HL-60/S4 (cell line): Measurements from ENCODE around the gene FAM13A.

ENCODE experiments used
- in situ Hi-C: fragments of 300-500 bp; cut with MboI; formaldehyde crosslinking; loops from 2 replicates; pipeline ENCODE4 v1.14.3; 2022; ENCODE audit warnings: low sequenced_read_pairs

Gene FAM13A

DNA sequence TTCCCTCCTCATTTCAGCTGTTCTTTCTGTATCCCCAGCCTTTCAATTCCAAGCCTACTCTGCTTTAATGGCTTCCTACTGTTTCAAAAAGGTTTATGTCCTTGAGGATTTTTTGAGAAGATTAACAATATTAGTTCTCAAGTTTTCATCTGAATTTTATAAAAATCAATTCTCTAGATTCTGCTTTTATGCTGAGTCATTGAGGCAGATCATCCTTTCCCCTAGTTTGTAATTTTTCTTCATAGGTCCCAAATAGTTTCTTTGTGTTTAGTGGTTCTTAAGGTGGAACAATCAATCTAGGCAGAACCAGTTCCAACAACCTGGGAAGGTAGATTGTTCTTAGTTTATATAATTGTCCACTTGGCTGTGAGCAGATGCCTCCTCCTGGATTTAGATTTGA lies 259.3 kb downstream of the FAM13A start:
- in situ Hi-C loops: no loop called here

DNA sequence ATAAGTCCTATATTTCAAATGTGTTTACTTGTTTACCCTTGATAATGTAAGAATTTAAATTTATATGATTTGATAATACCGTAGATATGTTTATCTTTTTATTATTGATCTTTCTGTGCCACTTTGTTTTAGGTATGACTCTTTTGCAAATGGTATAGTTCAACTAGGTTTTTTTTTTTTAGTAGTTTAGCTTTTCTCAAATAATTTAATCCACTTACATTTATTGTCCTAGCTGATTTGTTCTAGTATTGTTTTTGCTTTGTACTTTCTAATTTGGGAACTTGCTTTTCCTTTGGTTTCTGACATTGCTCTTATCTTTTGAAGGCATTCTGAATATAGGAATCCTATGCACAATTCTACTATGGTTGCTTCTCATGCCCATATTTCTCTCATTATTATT lies 260.4 kb downstream of the FAM13A start:
- in situ Hi-C loops: no loop called here

DNA sequence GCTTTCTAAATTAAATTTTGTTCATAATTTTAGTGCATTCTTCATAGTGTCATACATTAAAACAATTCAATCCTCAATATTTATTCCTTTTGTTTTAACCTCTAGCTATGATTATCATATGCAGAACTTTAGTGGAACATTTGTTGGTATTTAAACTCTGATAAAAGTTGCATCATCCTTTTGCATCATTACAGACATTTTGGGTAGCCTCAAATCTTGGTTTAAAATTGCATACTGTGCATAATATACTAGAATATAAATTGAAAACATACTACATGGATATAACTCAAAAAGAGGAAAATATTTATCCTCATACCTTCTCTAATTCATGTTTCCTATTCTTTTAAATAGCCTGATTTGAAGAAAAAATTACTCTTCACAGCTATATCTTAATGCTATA lies 262.0 kb downstream of the FAM13A start:
- in situ Hi-C loops: no loop called here

DNA sequence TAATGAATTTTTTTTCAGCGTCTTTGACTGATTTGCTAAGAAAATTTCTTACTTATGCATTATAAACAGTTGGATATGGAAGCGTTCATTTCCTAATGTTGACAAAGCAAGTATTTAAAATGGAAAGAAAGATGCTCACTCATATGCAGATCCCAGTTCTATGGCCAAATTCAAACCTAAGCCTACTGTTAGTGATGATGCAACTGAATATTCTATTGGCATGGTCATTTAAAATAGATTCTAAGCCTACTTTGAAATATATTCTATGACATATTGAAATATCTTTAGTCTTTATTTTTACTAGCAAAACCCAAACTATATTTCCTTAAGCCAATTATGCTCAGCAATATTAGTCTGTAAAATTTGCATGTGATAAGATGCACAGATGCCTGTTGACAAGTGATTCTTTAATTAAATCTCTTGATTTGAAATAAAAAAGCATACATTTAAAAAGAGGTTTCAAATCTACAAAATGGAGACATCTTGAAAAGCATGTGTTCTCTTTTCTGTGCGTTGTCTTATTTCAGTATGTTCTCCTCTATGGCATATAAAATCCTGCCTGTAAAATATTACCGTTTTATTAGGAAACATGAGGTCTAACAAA lies 262.8 kb downstream of the FAM13A start:
- in situ Hi-C loops: no loop called here

DNA sequence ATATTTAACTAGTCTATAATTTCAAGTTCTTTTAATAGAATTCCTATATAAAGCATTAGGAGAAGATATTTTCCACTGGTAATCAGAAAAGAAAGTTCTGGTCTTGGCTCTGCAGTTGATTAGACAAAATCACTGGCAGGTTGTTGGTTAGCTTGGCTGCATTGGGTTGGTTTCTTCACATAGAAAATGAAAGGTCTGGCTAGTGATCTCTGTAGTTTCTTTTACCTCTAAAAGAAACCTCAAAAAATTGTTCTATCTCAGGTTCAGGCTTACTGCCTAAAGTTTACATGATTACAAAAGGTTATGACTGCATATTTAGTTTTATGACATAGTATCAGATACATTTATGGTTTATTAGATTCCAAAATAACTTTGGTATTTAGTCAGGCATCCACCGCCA lies 263.5 kb downstream of the FAM13A start:
- in situ Hi-C loops: no loop called here

DNA sequence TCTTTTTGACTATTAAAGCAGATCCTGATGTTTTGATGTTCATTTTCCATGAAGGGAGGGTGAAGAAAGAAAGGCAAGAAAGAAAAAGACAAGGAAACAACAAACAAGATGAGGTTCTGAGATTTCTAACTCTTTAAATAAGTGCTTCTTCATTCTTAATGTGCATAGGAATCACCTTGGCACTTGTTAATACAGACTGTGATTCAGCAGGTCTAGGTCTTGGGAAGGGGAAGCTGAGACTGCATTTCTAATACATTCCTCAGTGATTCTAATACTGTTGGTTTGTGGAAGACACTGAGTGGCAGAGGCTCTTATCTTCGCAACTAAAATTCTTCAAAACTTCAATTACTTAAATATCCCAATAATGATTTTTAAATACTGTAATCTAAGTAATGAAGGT lies 264.2 kb downstream of the FAM13A start:
- in situ Hi-C loops: no loop called here

DNA sequence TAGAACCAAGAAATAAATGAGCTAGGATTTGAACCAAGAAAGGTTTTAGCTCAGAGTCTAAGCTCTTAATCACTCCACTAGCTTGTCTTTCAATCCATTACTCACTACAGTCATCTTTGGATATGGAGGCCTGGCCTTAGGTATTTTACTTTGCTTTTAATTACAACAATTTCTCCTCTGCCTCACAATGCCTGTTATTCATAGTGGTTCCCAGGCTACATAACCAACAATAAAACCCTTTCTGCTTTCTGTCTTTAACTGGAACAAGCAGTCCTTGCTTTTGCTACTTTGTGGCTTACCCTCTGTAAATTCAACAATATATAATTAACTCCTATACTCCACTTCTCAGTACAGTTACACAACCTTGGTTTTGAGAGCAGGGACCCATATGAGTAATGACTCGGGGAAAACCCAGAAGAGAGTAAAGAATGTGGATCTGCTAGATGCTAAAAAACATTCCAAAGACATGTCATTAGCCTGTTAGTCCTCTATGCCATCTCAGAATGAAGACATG lies 264.7 kb downstream of the FAM13A start:
- in situ Hi-C loops: no loop called here

DNA sequence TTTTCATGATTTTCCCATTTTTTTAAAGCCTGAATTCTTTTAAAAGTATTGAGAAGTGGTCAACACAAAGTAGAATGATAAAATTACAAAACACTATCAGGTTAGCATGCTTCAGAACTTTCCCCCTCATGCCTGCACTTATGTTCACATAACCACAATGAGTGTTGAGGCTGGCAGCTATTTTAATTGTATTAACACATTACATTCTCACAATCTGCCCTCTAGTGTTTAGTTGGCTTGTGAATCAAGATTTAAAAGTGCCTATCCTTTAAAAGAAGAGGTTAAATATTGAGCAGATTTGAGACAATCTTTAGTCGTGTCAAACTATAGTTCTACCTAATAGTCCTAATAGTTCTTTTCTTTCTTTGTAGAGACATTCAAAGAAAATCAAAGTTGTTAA lies 265.7 kb downstream of the FAM13A start:
- in situ Hi-C loops: no loop called here

DNA sequence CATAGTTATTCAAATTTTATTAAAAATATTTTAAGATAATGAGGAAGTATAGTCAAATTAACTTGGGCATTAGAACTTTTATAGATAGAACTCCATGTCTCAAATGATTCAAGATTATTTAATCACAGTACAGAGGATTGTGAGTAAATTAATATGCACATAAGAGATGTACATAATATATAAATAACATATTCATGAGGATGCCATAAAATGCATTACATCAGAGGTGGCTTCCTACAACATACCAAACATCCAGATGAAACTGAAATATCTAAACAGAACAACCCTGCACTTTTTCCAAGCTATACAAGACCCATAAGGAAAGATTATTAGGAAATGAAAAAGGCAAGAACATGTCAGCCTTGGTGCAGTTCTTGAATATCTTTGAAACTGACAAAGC lies 268.1 kb downstream of the FAM13A start:
- in situ Hi-C loops: no loop called here

DNA sequence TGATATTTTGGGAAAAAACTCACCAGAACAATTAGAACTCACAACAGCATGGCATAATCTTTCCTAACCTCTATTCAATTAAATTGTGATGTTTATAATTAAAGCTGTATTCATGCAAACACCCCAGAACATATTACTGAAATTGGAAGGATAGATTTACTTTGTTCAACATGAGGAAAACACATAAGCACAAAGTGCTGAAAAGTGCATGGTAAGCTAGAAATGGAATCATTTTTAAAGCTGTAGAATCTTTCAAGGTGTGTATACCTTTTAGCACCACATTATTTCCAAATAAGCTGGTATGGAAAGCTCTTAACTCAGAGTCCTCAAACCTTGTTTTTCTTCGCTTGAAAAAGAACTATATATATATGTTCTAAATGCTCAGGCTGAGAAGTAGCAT lies 268.6 kb downstream of the FAM13A start:
- in situ Hi-C loops: no loop called here

DNA sequence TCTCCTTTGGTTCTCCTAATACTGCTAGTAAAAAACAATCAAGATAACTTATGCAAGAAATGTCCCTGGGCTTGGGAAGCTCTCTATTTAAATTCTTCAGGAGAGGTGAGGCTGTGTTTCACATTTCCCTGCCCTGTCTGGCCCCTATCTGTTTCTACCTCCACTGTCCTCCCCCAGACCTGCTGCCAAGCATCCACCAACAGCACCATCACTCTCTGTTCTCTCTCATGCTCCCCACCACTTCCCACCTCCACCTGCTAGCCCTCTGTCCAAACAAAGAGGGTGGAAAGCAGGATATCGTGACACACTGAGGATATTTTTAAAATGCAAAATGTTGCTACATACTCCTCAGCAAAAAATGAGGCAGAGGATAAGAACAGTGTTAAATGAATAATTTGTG lies 271.0 kb downstream of the FAM13A start:
- in situ Hi-C loops: no loop called here

DNA sequence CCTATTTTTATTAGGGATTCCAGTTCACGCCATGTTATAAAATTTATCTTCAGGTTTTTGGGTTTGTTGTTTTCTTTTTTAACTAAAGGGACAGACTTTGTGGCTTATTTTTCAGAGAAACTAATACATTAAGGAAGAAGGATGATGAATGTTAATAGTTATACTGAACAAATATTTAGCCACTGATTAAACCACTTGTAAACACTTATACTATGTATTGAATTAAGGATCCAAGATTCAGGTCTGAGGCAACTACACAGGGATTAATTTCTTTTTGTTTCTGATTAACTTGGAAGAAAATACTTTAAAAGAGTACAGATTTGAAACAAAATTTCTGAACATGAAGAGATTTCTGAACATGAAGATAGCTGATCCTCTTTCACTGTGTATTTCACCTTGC lies 276.6 kb downstream of the FAM13A start:
- in situ Hi-C loops: no loop called here

DNA sequence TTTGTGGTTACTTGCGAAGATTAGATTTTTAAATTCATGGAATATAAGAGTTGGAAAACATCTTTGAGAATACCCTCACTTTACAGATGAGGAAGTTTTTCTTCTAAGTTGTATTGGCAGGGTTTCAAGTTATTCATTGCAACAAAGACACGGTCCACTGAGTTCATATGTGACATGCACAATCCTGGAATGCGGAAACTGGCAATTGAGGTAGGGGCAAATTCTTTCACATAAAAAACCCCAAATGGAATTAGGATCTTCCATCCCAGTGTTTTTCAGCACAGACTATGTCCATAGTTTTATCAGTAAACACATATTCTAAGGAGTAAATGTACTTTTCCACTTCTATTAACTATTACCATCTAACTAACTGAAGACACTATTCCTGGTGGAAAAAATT lies 277.6 kb downstream of the FAM13A start:
- in situ Hi-C loops: no loop called here

DNA sequence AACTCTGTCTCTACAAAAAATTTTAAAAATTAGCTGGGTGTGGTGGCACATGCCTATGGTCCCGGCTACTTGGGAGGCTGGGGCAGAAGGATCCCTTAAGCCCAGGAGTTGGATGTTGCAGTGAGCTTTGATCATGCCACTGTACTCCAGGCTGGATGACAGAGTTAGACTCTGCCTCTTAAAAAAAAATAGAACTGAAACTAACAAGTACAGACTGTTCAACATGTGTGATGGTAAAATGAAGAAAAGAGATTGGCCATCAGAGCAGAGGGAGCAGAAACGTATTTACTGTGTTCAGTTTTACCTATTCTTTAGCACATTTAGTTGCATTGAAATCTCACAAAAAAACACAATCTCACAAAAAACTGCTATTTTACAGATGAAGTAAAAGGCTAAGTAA lies 281.5 kb downstream of the FAM13A start:
- in situ Hi-C loops: no loop called here

DNA sequence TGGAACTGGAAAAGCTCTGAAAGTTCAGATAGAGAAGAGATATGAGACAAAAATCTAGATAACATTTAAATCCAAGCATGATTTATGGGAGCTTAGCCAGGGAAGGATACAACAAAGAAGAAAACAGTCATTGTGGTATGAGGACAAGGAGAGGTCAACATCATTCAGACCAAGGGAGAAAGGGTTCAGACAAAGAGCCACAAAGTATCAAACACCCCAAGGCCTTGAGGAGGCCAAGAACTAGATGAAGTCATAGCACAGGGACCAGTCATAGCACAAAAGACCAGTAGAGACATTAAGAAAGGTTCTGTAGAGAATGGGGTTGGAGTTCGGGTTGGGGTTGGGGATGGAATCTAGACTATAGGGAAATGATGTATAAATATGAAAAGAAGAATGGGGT lies 282.0 kb downstream of the FAM13A start:
- in situ Hi-C loops: no loop called here

DNA sequence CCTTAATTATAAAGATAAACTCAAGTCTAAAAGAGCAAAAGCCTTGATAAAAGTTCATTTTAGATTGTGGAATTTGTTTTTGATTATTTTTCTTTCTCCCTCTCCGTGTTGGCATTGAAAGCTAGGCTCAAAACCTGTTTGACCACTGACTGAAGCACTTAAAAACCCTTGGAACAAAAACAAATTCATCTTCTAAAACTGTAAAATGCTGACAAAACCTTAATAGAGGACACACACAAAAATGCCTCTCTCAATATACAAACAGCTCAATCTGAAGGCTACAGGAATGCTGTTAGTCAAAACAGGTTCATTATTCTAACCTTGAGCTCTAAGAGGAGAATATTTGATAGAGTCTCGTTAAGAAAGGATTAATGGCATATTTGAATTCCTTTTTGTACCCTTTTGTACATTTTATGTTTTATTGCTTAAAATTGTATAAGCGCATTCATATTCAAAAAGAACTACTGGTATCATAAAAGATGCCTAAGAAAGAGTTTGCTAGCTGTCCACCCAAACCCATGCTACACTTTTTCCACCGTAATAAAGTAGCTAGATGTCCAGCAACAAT lies 285.0 kb downstream of the FAM13A start:
- in situ Hi-C loops: no loop called here

DNA sequence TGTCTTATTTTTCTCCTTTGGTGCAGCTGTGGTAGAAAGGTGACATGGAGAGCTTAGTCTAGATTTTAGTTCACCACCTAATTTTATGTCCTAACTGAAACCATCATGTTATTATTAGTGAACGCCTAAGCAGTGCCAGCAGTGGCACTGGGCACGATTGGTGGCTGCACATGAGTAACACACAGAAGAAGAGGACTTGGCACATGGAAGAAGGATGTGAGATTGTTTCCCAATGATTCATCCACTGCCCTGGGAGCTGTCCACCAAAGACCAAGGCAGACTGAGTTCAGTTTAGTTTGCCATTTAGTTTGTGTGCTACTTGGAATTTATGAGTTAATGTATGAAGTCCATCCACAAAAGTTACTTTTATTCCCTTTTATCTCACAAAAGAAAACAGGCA lies 291.3 kb downstream of the FAM13A start:
- in situ Hi-C loops: no loop called here

DNA sequence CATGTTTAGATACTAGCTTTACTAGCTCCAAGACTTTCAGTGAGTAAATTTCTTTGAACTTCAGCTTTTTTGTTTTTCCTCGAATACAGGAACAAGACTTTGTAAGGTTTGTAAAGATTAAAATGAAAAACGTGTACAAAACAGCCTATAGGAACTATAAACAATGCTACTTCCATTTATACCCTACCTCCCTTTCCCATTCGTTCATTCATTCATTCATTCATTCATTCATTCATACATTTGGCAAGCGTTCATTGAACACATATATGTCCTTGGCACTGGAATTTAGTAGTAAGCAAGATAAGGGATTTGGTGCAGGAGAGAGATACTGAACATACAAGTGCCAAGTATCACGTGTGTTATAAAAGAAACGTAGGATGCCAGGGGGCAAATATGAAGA lies 293.9 kb downstream of the FAM13A start:
- in situ Hi-C loops: no loop called here

DNA sequence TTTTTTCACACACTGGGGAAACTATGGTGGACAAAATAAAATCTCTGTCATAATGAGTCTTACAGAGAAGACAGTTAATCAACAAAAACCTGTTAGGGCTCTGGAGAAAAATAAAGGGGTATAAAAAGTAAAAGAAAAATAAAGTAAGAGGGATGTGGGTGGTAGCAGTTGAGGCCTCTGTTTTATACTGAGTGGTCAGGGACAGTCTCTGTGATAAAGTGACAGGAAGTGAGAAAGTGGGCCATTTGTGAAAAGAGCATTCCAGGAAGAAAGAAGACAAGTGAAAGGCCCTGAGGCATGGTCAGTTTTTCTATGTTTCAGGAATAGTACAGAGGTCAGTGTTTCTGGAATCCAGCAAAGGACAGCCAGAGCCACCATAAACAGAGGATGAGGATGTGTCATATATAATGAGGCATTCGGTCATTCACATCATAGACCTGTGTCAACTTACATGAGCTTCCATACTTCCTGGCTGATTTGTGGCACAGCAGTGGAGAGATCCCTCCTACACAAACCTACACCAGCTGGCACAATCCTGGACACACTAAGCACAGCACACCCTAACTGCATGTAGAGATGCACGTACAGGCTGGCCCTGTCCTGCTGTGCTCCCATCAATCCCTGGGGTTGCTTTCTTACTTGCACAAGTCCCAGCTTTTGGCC lies 295.0 kb downstream of the FAM13A start:
- in situ Hi-C loops: no loop called here

DNA sequence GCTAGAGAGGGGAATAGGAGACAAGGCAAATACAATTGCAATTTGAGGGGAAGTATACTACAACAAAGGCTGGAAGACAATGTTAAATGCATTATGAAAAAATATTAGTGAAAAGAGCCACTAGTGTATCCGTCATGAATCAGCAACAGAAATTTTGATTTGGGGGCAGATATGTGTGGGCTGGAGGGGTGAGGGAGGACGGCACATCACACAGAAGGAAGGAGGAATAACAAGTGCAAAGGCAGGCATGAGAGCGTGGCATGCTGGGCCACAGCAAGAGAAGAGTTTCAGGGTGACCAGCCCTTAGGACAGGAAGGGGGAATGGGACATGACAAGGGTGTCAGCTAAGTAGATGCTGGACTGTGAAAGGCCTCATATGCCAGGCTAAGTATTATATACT lies 295.6 kb downstream of the FAM13A start:
- in situ Hi-C loops: no loop called here

DNA sequence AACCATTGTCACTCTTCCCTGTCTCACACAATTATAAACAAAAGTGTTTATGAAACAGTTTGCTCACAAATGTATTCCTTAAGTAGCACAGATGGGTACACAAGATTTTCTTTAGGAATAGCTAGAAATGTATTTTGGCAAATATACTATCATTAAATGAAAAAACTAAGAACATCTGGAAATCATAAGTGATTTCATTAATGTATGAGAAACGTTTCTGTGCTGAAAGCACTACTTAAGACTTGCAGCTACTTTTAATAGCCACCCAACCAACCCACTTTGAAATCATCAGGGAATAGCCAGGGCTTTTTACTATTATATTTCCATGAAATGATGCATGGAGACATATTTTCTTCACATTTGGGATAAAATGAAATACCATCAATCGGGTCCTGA lies 297.1 kb downstream of the FAM13A start:
- in situ Hi-C loops: no loop called here

DNA sequence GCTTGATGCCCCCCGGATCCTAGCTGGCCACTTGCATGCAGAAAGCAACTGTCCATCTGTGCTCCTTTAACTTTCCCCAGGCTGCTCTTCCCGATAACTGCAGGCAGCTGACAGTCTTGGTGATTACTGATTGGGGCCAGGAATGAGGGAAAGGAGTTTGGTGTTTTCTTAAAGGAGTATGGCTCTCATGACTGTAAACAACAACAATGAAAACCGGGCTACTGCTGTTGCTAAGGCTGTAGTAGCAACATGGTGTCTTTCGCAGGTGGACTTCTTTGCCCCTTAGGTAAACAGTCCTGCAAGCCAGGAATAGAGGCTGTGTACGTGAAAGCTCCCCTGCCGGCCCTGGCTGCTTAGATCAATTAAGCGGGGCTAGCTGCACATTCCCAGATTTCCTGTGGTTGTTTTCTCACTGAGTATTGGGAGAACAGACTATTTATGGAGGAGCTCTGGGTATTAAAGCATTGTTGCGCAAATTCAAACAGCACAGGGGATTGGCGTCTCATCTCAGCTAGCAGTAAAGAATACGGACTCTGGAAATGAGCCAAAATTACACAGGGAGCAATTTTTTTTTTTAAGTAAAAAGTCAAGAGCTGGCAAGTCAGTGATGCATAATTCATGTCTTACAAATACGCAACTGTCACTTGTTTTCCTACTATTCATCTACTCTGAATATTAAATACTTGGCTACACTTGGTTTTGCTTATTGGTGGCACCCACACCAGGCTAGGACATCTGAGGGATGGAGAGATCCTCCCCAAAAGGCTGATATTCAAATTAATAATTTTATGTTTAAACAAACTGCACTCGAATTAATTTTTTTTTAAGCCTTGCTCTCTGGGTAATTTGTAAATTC lies 297.7 kb downstream of the FAM13A start:
- in situ Hi-C loops: no loop called here
